ENCODE data around the gene NCAN. TPM values are rescaled to one million over a fixed set of nuclear protein-coding genes. Genes with fewer than 3 reads are reported as not detected.

The NCAN gene
- total and polyA plus RNA-seq, 9 of the 15 experiments (the other 6 are each of a cell fraction or from before 2014, with no cell fraction given) = 0.04 TPM; not detected in 8

GRCh38 chr19:19203012-19203856 lies 8.5 kb upstream of the NCAN start, which contains the start of gene NR2C2AP (continued):
- 0 out of 2 replicates have a peak, but pooled peaks have one; percentile 26 for TF ChIP-seq CREB3 (tag; conservative IDR thresholded peaks at IDR 0.05; ENCODE audit: low read depth)
- no peak for TF ChIP-seq HBP1 (CRISPR knock-in tag; IDR thresholded peaks at IDR 0.05)
- TF ChIP-seq FOXP1 (CRISPR knock-in tag; IDR thresholded peaks at IDR 0.05) = 0 out of 2 replicates have a peak, but pooled peaks have one; percentile 33
- TF ChIP-seq SRSF1 (IDR thresholded peaks at IDR 0.05; ENCODE audit: low read depth, low read length) = no peak
- no peak for TF ChIP-seq ZEB2 (IDR thresholded peaks at IDR 0.05)
- no peak for TF ChIP-seq ZNF699 (CRISPR knock-in tag; IDR thresholded peaks at IDR 0.05; ENCODE audit: insufficient replicate concordance)
- peak; percentile 41 for TF ChIP-seq CCNT2 (IDR thresholded peaks at IDR 0.05; ENCODE audit: borderline replicate concordance, extremely low read depth, insufficient read length, low read depth, low read length)
- peak; percentile 91; the same call in 1 of the 2 replicates for TF ChIP-seq POLR2AphosphoS2 (IDR thresholded peaks at IDR 0.05; ENCODE audit: low read length)
- TF ChIP-seq ZNF384 (IDR thresholded peaks at IDR 0.05; ENCODE audit: low read depth, low read length) = peak; percentile 87
- peak; percentile 86; the same call in 1 of the 2 replicates for TF ChIP-seq NKRF (IDR thresholded peaks at IDR 0.05; ENCODE audit: borderline replicate concordance)
- peak; percentile 67; the same call in 1 of the 2 replicates for TF ChIP-seq SAFB (IDR thresholded peaks at IDR 0.05; ENCODE audit: borderline replicate concordance, low read depth, low read length)
- no peak for TF ChIP-seq MTA3 (IDR thresholded peaks at IDR 0.05; ENCODE audit: borderline replicate concordance)
- peak; percentile 80; the same call in 1 of the 2 replicates for TF ChIP-seq BCOR (IDR thresholded peaks at IDR 0.05)
- no peak for TF ChIP-seq U2AF1 (optimal IDR thresholded peaks at IDR 0.05; ENCODE audit: low read depth, low read length)
- TF ChIP-seq MAZ (CRISPR knock-in tag; conservative IDR thresholded peaks at IDR 0.05 in 1 of 2, IDR thresholded peaks at IDR 0.05 in 1 of 2) = 0 out of 4 replicates have a peak, but pooled peaks of 1 of the 2 experiments have one; percentile 49
- TF ChIP-seq ETS1 (conservative IDR thresholded peaks at IDR 0.05; ENCODE audit: control insufficient read depth, low read depth, low read length) = peak; percentile 56; the same call in 1 of the 2 replicates
- peak; percentile 60 for TF ChIP-seq TAF1 (IDR thresholded peaks at IDR 0.05; ENCODE audit: control insufficient read depth, extremely low read depth, insufficient read depth, low read length, severe bottlenecking)
- peak; percentile 69; the same call in 1 of the 2 replicates for TF ChIP-seq PHF21A (IDR thresholded peaks at IDR 0.05; ENCODE audit: borderline replicate concordance, low read depth)

Measured in K562 (cell line).